ENCODE results near the gene TEAD1. TPM values are rescaled to one million over a fixed set of nuclear protein-coding genes. Genes with fewer than 3 reads are reported as not detected.

The TEAD1 gene
- total RNA-seq, 4 donors from 2014 or later = 45.7 to 88.7 (median 71.4) TPM

GRCh38 chr11:12810568-12810894 is 136.3 kb downstream of the TEAD1 start:
- no peak for DNase-seq (ENCODE audit: low spot score in 2 of 2)
- intact Hi-C loops (cut with DNase I; ENCODE audit: low total_unique reads) = no loop called here
- 56 to 77% methylated on average over 5 of the region's 5 CpGs for whole genome bisulfite sequencing, 2 donors
- TF ChIP-seq POLR2A (IDR thresholded peaks at IDR 0.05) = no peak
- TF ChIP-seq CTCF (IDR thresholded peaks at IDR 0.05) = no peak
- H3K4me3 ChIP-seq (ENCODE audit: low read depth, poor library complexity, severe bottlenecking) = no peak overlapping the region

GRCh38 chr11:12811861-12812260 is 137.6 kb downstream of the TEAD1 start:
- WGBS, 2 donors = 79 to 85% methylated on average over 7 of the region's 7 CpGs
- no peak overlapping the region for H3K4me3 ChIP-seq (ENCODE audit: low read depth, poor library complexity, severe bottlenecking)
- no peak for DNase-seq (ENCODE audit: low spot score in 2 of 2)
- TF ChIP-seq CTCF (IDR thresholded peaks at IDR 0.05) (no peak), POLR2A (IDR thresholded peaks at IDR 0.05) (no peak)
- intact Hi-C loops (cut with DNase I; ENCODE audit: low total_unique reads) = no loop called here

GRCh38 chr11:12812849-12813248 is 138.6 kb downstream of the TEAD1 start:
- H3K4me3 ChIP-seq (ENCODE audit: low read depth, poor library complexity, severe bottlenecking) = no peak overlapping the region
- intact Hi-C loops (cut with DNase I; ENCODE audit: low total_unique reads) = no loop called here
- TF ChIP-seq CTCF (IDR thresholded peaks at IDR 0.05) = no peak
- TF ChIP-seq POLR2A (IDR thresholded peaks at IDR 0.05) = no peak
- WGBS, 2 donors = 52 to 69% methylated on average over 4 of the region's 4 CpGs
- no peak for DNase-seq (ENCODE audit: low spot score in 2 of 2)

GRCh38 chr11:12813371-12814225 is 139.4 kb downstream of the TEAD1 start:
- intact Hi-C loops (cut with DNase I; ENCODE audit: low total_unique reads) = no loop called here
- 63% methylated on average over 9 of the region's 9 CpGs for WGBS, 2 donors
- H3K4me3 ChIP-seq (ENCODE audit: low read depth, poor library complexity, severe bottlenecking) = no peak overlapping the region
- no peak for TF ChIP-seq POLR2A (IDR thresholded peaks at IDR 0.05)
- TF ChIP-seq CTCF (IDR thresholded peaks at IDR 0.05) = no peak
- DNase-seq (ENCODE audit: low spot score in 2 of 2) = no peak

GRCh38 chr11:12815129-12815480 is 140.9 kb downstream of the TEAD1 start:
- DNase-seq (ENCODE audit: low spot score in 2 of 2) = no peak
- intact Hi-C loops (cut with DNase I; ENCODE audit: low total_unique reads) = no loop called here
- no peak overlapping the region for H3K4me3 ChIP-seq (ENCODE audit: low read depth, poor library complexity, severe bottlenecking)
- TF ChIP-seq POLR2A (IDR thresholded peaks at IDR 0.05) (no peak), CTCF (IDR thresholded peaks at IDR 0.05) (no peak)
- 19 to 26% methylated on average over 3 of the region's 3 CpGs for WGBS, 2 donors
